Measurements from ENCODE around the gene PKN3. TPM values are rescaled to one million over a fixed set of nuclear protein-coding genes. Genes with fewer than 3 reads are reported as not detected.

PKN3 gene
- total RNA-seq, 1 experiment from 2014 or later = 7.4 TPM

DNA sequence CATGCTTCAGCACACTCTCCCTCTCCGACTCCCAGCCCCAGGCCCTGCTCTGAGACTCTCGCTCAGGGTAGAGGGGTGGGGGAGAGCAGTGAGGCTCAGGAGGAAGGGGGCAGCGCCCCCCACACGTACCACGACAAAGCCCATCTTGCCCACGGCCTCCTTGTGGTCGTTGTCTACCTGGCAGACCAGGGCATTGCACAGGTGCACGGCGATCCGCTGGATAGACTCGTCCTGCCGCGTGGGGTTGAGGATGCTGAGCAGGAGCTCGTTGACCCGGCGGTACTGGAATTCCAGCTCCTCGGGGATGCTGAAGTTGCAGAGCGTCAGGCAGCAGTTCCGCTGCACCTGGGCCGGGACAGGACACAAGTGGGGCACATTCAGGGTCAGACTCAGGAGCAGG lies 40.1 kb downstream of the PKN3 start:
- DNase-seq (ENCODE audit: low read depth) = no peak

DNA sequence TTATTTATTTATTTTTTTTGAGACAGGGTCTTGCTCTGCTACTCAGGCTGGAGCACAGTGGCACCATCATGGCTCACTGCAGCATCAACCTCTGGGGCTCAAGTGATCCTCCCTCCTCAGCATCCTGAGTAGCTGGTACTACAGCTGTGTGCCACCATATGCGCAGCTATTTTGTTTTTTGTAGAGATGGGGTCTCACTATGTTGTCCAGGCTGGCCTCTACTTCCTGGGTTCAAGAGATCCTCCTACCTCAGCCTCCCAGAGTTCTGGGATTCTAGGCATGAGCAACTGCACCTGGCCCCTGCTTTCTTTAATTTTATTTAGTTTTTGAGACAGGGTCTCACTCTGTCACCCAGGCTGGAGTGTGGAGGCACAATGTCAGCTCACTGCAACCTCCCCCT lies 41.1 kb downstream of the PKN3 start:
- no peak for DNase-seq (ENCODE audit: low read depth)

DNA sequence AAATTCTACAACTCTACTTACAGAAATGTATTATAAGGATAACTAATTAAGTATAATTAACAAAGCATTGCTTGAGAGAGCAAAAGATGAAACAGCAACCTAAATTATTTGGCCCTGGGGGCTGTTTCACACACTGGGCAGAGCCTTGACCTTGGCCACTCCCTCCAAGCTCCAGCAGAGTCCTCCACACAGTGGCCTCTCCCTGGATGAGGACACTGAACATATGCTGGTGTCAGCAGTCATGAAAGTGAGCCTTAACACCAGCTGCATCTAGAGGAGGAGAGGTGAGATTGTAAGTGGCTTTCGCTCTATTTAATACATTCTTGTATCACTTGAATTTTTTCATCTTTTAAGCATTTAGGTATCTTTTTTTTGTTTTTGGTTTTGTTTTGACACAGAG lies 44.9 kb downstream of the PKN3 start:
- DNase-seq (ENCODE audit: low read depth) = no peak

DNA sequence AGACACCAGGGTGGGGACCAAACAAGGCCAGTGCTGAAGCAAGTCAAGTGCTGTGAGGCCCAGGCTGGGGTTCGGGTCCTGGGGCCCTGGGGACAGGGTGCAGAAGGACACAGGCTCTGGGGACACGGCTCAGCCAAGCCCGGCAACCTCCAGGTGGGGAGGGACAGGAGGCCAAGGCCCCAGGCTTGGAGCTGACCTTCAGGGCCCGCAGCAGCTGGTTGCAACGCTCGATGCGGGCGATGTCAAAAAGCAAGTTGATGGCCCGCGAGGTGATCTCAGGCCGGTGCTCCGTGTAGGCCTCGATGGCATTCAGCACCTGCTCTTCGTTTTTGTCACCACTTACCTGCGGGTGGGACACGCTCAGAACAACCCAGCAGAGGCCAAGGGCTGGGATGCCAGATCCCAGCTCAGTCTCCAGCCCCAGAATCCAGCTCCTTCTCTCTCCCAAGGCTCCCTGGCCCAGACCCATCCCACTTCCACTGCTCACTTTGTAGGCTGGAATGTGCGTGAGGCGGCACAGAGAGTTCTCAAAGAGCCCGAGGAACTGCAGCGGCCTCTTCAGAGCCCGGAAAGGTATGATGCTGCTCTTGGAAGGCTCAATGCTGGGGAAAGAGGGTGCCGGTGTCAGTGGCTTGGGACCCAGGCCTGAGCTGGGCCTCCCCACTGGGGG lies 48.8 kb downstream of the PKN3 start:
- no peak for DNase-seq (ENCODE audit: low read depth)

DNA sequence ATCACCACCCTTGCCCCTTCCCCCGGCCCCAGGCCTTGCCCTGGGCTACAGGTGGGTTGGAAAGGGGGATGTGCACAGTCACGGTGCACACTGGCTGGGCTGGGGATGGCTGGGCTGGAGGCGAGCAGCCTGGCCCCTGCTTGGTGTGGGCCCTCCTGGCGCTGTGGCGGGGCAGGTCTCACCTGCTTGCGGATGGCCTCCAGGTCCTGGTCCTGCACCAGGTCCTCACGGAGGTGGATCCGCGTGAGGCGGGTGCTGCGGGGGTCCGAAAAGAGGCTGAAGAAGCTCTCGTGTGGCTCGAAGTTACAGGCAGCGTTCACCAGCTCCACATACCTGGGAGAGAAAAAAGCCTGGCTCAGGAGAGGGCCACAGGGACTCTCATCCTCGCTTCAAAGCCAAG lies 51.3 kb downstream of the PKN3 start:
- DNase-seq (ENCODE audit: low read depth) = no peak

DNA sequence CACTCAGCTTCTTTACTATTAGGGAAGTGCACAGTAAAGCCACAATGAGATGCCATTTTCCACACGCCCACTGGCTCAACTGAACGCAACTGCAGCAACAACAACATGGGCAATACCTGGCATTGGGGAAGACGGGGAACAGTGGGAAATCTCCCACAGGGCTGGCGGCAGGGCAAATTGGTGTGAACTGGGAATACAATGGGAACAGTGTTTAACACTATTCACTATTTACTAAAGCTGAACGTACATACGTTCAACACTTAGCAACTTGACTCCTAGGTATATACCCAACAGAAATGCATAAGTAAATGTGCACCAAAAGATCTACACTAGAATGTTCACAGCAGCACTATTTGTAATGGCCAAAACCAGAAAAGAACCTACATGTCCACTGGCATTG lies 55.3 kb downstream of the PKN3 start:
- no peak for DNase-seq (ENCODE audit: low read depth)

DNA sequence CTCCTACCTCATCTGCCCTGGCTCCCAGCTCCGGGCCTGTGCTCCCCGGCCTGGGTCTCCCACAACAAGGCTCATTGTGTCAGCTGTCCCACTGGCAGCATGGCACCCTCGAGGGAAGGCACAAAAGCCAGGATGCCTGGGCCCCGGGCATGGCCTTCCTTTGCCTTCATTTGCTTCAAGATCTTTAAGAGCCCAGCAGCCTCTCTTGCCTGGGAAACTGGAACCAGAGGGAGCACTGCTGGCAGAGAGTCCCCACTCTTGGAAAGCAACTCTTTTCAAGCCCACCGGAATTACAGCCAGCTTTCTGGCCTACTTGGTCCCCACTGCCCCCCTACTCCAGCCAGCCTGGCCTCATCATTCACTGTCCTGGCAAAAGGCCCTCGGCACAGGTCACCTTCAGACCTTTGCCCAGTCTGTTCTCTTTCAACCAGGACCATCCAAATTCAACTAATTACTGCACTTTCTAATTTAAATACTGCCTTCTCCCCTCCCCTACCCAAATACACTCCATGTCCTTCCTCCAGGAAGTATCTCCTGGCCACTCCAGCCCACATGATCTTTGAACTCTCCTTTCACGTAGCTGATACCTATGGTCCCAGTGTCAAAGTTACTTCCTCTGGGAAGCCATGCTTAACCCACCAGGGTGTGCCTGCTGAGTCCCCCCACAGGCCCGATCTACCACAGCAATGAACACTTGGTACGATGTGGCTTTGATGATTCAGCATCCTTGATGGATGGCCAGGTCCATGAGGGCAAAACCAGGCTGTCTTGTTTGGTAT lies 60.6 kb downstream of the PKN3 start:
- DNase-seq (ENCODE audit: low read depth) = no peak

DNA sequence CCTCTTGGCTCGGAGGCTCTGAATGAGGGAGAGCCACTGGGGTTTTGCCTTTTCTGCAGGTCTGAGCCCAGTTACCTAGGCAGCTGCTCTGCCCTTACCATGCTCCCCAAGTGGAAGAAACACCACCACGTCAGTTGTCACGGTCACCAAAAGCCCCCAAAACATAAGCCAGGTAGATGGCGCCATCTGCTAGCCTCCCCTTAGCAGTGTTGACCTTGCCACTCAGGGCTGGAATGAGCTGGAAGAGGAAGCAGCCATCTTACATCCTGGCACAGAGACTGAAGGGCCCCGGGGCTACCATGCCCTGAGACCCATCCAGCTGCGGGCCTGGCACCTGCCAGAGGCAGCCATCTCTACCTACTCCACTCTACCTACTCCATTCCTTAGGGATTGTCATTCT lies 62.1 kb downstream of the PKN3 start:
- no peak for DNase-seq (ENCODE audit: low read depth)

DNA sequence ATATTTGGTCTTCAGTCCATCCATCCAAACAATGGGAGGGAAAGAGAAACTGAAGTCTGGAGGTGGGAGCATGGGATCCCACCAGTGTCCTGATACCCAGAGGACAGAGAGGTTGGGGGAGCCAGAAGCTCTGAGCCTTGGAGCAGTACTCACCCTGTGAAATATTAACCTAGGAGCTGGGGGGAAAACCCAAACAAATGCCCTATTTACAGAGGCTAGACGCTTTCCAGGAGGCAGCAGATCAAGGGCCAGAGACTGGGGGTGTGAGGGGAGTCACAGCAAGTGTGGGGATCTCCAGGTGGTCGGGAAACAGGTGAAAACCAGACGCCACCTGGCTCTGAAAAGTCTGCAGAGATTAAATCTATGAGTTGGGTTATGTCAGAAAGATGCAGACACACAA lies 63.2 kb downstream of the PKN3 start:
- no peak for DNase-seq (ENCODE audit: low read depth)

DNA sequence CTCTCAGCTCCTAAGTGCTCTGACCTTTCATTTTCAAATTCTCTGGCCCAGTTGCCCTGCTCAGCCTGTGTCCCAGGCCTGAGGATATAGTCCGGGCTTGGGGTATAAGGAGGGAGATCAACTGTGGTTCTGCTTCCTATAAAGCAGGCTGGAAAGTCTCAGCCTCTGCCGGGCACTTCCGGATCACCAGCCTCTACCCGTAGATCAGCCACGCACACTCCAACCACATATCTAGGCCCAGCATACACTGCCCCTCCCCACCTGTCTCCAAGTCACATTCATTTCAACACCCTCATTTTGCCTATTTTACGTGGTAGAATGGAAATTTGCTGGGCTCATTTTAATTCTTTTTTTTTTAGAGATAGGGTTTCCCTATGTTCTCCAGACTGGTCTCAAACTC lies 66.3 kb downstream of the PKN3 start:
- no peak for DNase-seq (ENCODE audit: low read depth)

Other genes starting within 250 kb of the PKN3 start
- 32.7 and 56.5 TPM in 2 replicates for gene ODF2, start 246.5 kb upstream of the PKN3 start, total RNA-seq (2014; rRNA removed; shearing (Covaris generic))
- 48.2 and 61.4 TPM in 2 replicates for gene GLE1, start 197.8 kb upstream of the PKN3 start, total RNA-seq (2014; rRNA removed; shearing (Covaris generic))
- 116 and 198 TPM in 2 replicates for gene SPTAN1, start 149.9 kb upstream of the PKN3 start, total RNA-seq (2014; rRNA removed; shearing (Covaris generic))
- gene DYNC2I2, start 45.7 kb upstream of the PKN3 start, total RNA-seq (2014; rRNA removed; shearing (Covaris generic)) = 94.7 and 137 TPM in 2 replicates
- 430 and 608 TPM in 2 replicates for gene SET, start 13.3 kb upstream of the PKN3 start, total RNA-seq (2014; rRNA removed; shearing (Covaris generic))
- gene ZDHHC12, start 21.6 kb downstream of the PKN3 start, total RNA-seq (2014; rRNA removed; shearing (Covaris generic)) = 154 and 175 TPM in 2 replicates
- gene ZER1, start 69.4 kb downstream of the PKN3 start, total RNA-seq (2014; rRNA removed; shearing (Covaris generic)) = 24.5 and 30.1 TPM in 2 replicates
- gene TBC1D13, start 84.8 kb downstream of the PKN3 start, total RNA-seq (2014; rRNA removed; shearing (Covaris generic)) = 31.6 and 58.7 TPM in 2 replicates
- 10.3 and 18.9 TPM in 2 replicates for gene ENDOG, start 116.0 kb downstream of the PKN3 start, total RNA-seq (2014; rRNA removed; shearing (Covaris generic))
- gene SPOUT1, start 127.3 kb downstream of the PKN3 start, total RNA-seq (2014; rRNA removed; shearing (Covaris generic)) = 32.8 and 37.2 TPM in 2 replicates
- 12.7 and 15.9 TPM in 2 replicates for gene KYAT1, start 179.4 kb downstream of the PKN3 start, total RNA-seq (2014; rRNA removed; shearing (Covaris generic))
- gene LRRC8A, start 179.6 kb downstream of the PKN3 start, total RNA-seq (2014; rRNA removed; shearing (Covaris generic)) = 47.9 and 65.2 TPM in 2 replicates
- gene PHYHD1, start 218.5 kb downstream of the PKN3 start, total RNA-seq (2014; rRNA removed; shearing (Covaris generic)) = not detected in 2 replicates
- 23.9 and 29.8 TPM in 2 replicates for gene DOLK, start 245.1 kb downstream of the PKN3 start, total RNA-seq (2014; rRNA removed; shearing (Covaris generic))
- gene NUP188, start 245.2 kb downstream of the PKN3 start, total RNA-seq (2014; rRNA removed; shearing (Covaris generic)) = 67.6 and 77.6 TPM in 2 replicates